Hepatocyte (in vitro differentiated cells): ENCODE results near the gene LEPR. TPM values are rescaled to one million over a fixed set of nuclear protein-coding genes. Genes with fewer than 3 reads are reported as not detected.

Source experiments
- DNase-seq: peaks from one replicate; pipeline ENCODE4 v3.0.0-alpha.2; 2016; ENCODE audit warnings: low spot score
- H2AFZ ChIP-seq: fragments of 200-600 bp; sonication (generic); 2 replicates; pipeline ENCODE4 v1.6.0; 2016; ENCODE audit warnings: antibody characterized with exemption, mild to moderate bottlenecking
- H3K27ac ChIP-seq: fragments of 200-600 bp; sonication (generic); 2 replicates; pipeline ENCODE4 v1.5.1; 2016; ENCODE audit warnings: mild to moderate bottlenecking
- H3K27me3 ChIP-seq: fragments of 200-600 bp; sonication (generic); 2 replicates; pipeline ENCODE4 v1.6.1; 2016
- H3K36me3 ChIP-seq: fragments of 200-600 bp; sonication (generic); replicated peaks from 2 replicates; pipeline ENCODE4 v1.5.1; 2016; ENCODE audit warnings: low read depth; ENCODE audit not compliant: insufficient read depth
- H3K4me1 ChIP-seq: fragments of 200-600 bp; sonication (generic); 2 replicates; pipeline ENCODE4 v1.5.1; 2016; ENCODE audit warnings: mild to moderate bottlenecking, moderate library complexity; ENCODE audit not compliant: insufficient read depth
- H3K4me2 ChIP-seq: fragments of 200-600 bp; sonication (generic); 2 replicates; pipeline ENCODE4 v1.6.0; 2016
- H3K4me3 ChIP-seq: fragments of 200-600 bp; sonication (generic); 2 replicates; pipeline ENCODE4 v1.5.1; 2016; ENCODE audit warnings: mild to moderate bottlenecking
- H3K79me2 ChIP-seq: fragments of 200-600 bp; sonication (generic); 2 replicates; pipeline ENCODE4 v1.6.0; 2017; ENCODE audit warnings: mild to moderate bottlenecking
- H3K9me2 ChIP-seq: fragments of 200-600 bp; sonication (generic); replicated peaks from 2 replicates; pipeline ENCODE4 v1.6.0; 2017; ENCODE audit warnings: mild to moderate bottlenecking; ENCODE audit not compliant: insufficient read depth
- H3K9me3 ChIP-seq: fragments of 200-600 bp; sonication (generic); 2 replicates; pipeline ENCODE4 v1.5.1; 2016; ENCODE audit warnings: low read depth, mild to moderate bottlenecking
- H4K20me1 ChIP-seq: fragments of 200-600 bp; sonication (generic); 2 replicates; pipeline ENCODE4 v1.6.0; 2016; ENCODE audit warnings: mild to moderate bottlenecking; ENCODE audit not compliant: insufficient read depth, poor library complexity, severe bottlenecking
- EZH2 ChIP-seq: fragments of 200-600 bp; sonication (generic); IDR thresholded peaks from 2 replicates; pipeline ENCODE4 v1.6.1; 2016; ENCODE audit warnings: antibody characterized with exemption, mild to moderate bottlenecking, borderline replicate concordance
- EZH2phosphoT487 ChIP-seq: fragments of 200-600 bp; sonication (generic); IDR thresholded peaks from one replicate; pipeline ENCODE4 v1.6.1; 2018; ENCODE audit warnings: antibody characterized with exemption, mild to moderate bottlenecking, low read depth, moderate library complexity; ENCODE audit not compliant: unreplicated experiment, severe bottlenecking
- WGBS: methylation state at CpG from one replicate; pipeline ENCODE4 v1.1.6; 2016; ENCODE audit warnings: low lambda C conversion rate; ENCODE audit errors: missing lambda C conversion rate; 5-methylcytosine and 5-hydroxymethylcytosine counted together
- polyA plus RNA-seq: library from polyadenylated mRNA; unstranded; fragments of >200 nt; fragmentation: Nextera tagmentation; extraction: Ambion mirVana; gene quantifications from 2 replicates; pipeline ENCODE4 v1.2.1, GENCODE V29; 2016
- total RNA-seq: library from RNA; depleted of rRNA; stranded (reverse); fragments of >200 nt; gene quantifications from 2 replicates; pipeline ENCODE4 v1.2.3, GENCODE V29; 2014
- TF ChIP-seq, protein P1 (sequence below): fragments of 200-600 bp; sonication (generic); IDR thresholded peaks from 2 replicates; pipeline ENCODE4 v1.5.1; 2016; ENCODE audit warnings: antibody characterized with exemption, mild to moderate bottlenecking; ENCODE audit not compliant: poor library complexity

Gene LEPR
- total and polyA plus RNA-seq, 2 experiments from 2014 or later, result 1.3 to 6.1 TPM

DNA sequence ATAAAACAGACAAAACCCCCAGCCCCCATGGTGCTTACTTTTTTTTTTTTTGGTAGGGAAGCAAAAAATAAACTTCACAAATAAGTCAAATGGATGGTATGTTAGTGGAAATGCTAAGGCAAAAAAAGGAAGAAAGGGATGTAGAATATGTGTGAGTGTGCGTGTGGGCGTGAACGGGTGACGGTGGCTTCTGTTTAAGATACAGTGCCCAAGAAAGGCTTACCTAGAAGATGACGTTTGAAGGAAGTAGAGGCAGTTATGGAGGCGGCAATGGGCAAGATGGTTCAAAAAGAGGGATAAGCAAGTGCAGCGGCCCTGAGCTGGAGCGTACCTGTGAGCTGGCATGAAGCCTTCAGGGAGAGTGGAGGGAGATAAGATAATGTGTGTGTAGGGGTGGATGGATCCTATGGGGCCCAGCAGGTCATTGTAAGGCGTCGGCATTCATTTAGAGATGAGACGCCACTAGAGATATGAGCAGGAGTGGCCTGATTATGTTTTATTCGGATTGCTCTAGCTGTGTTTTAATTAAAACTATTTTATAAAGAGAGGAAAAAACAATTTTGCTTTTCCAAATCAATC lies 19.9 kb downstream of the LEPR start:
- Histone ChIP-seq H3K36me3 (no peaks in the 10 kb centered on the region), H2AFZ (no peak overlapping the region), H3K27me3 (no peaks in the 10 kb centered on the region), H3K9me2 (no peaks in the 10 kb centered on the region), H3K4me2 (no peak overlapping the region), H3K4me1 (no peaks in the 10 kb centered on the region), H3K9me3 (no peaks in the 10 kb centered on the region), H3K79me2 (no peaks in the 10 kb centered on the region), H4K20me1 (no peaks in the 10 kb centered on the region), H3K27ac (no peak overlapping the region), H3K4me3 (no peak overlapping the region)
- DNase-seq, result no peak
- 86% methylated on average over 12 of the region's 12 CpGs for whole genome bisulfite sequencing
- TF ChIP-seq, protein P1, sequence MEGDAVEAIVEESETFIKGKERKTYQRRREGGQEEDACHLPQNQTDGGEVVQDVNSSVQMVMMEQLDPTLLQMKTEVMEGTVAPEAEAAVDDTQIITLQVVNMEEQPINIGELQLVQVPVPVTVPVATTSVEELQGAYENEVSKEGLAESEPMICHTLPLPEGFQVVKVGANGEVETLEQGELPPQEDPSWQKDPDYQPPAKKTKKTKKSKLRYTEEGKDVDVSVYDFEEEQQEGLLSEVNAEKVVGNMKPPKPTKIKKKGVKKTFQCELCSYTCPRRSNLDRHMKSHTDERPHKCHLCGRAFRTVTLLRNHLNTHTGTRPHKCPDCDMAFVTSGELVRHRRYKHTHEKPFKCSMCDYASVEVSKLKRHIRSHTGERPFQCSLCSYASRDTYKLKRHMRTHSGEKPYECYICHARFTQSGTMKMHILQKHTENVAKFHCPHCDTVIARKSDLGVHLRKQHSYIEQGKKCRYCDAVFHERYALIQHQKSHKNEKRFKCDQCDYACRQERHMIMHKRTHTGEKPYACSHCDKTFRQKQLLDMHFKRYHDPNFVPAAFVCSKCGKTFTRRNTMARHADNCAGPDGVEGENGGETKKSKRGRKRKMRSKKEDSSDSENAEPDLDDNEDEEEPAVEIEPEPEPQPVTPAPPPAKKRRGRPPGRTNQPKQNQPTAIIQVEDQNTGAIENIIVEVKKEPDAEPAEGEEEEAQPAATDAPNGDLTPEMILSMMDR, result no peak
- no peak for TF ChIP-seq EZH2phosphoT487
- TF ChIP-seq EZH2, result no peak

DNA sequence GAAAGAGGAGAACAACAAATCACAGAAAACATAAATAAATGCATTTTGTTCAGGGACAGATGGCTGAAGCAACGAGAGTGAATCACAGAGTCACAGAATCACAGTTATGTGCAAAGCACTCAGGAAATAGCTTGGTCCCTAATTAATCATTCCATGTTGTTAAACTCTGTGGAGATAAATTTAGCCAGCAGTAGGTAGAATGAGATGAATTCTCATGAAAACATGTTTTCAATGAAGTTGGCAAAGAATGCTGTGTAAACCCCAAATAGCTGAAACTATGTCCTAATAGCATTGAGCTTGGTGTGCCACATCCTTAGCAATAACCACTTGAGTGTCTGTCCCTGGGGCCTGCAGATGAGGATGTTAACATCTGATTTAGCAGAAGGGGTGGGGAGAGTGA lies 20.4 kb downstream of the LEPR start:
- WGBS, result 66% methylated on average over 1 of the region's 1 CpG
- Histone ChIP-seq H4K20me1 (no peaks in the 10 kb centered on the region), H3K79me2 (no peaks in the 10 kb centered on the region), H3K4me3 (no peak overlapping the region), H3K36me3 (no peaks in the 10 kb centered on the region), H3K27me3 (no peaks in the 10 kb centered on the region), H3K9me2 (no peaks in the 10 kb centered on the region), H3K4me1 (no peaks in the 10 kb centered on the region), H2AFZ (no peak overlapping the region), H3K9me3 (no peaks in the 10 kb centered on the region), H3K4me2 (no peak overlapping the region), H3K27ac (no peak overlapping the region)
- TF ChIP-seq EZH2phosphoT487, result no peak
- TF ChIP-seq, protein P1, result no peak
- TF ChIP-seq EZH2, result no peak
- DNase-seq, result no peak

DNA sequence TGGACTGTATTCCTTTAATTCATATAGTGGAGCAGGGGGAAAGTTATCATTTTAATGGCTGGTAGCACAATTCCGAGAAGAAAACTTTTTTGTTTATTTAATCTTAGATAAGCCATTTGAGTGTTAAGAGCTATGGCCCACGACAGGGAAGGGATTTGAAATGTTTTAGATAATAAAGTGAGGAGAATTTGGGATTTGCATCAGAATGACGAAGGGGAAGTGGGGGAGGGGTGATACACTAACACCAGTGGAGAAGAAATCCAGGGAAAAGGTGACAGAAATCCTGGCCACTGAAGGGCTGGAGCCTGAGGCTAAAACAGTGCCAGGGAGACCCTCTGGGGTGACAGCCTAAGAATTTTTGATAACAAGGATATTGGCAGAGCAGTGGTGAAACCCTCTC lies 21.0 kb downstream of the LEPR start:
- no peak for DNase-seq
- Histone ChIP-seq H3K27ac (no peak overlapping the region), H3K4me1 (no peaks in the 10 kb centered on the region), H3K79me2 (no peaks in the 10 kb centered on the region), H3K4me3 (no peak overlapping the region), H2AFZ (no peak overlapping the region), H4K20me1 (no peaks in the 10 kb centered on the region), H3K27me3 (no peaks in the 10 kb centered on the region), H3K9me3 (no peaks in the 10 kb centered on the region), H3K4me2 (no peak overlapping the region), H3K9me2 (no peaks in the 10 kb centered on the region), H3K36me3 (no peaks in the 10 kb centered on the region)
- TF ChIP-seq EZH2phosphoT487, result no peak
- TF ChIP-seq EZH2, result no peak
- TF ChIP-seq, protein P1, result no peak
- WGBS, result 34% methylated on average over 3 of the region's 3 CpGs
